ENCODE results near the gene UBR1.
"Not testable (repeated sequence)": the region's sequence is repeated elsewhere in the genome, so short reads cannot be mapped to it uniquely, and the experiment has no call there.

UBR1 gene

DNA sequence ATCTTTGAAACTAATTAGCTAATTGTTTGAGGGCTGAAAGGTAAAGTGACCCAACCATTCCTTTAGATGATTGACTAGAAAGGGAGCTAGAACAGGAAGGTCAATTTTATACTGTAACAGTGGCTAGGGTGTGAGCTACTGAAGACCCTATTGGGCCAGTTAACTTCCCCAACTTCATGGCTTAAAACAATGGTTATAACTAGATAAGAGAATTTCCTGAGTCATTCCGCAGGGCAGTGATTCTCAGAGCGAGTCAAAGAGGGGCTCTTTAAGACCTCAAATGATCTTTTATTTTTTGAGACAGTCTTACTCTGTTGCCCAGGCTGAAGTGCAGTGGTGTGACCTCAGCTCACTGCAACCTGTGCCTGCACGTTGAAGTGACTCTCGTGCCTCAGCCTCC is 151.5 kb downstream of the UBR1 start:
- no peak overlapping the region for H3K9ac ChIP-seq (ENCODE audit: low read length)
- H3K9me2 ChIP-seq (replicated peaks; ENCODE audit: insufficient read depth, low read length) = no peaks in the 10 kb centered on the region
- no peaks in the 10 kb centered on the region for H3K27me3 ChIP-seq (ENCODE audit: low read length)
- H3K27ac ChIP-seq (ENCODE audit: low read depth, low read length) = no peak overlapping the region
- H2AFZ ChIP-seq (ENCODE audit: low read depth, low read length, severe bottlenecking) = no peak overlapping the region
- no peaks in the 10 kb centered on the region for H3K79me2 ChIP-seq (ENCODE audit: insufficient read depth, low read length)
- peaks cover 19% of the 10 kb centered on the region; the same call in 1 of the 2 replicates for H3K36me3 ChIP-seq (ENCODE audit: low read length)
- TF ChIP-seq EZH2phosphoT487 (conservative IDR thresholded peaks at IDR 0.05; ENCODE audit: low read length) (no peak), CTCF (IDR thresholded peaks at IDR 0.05; ENCODE audit: insufficient read depth, low read length, poor library complexity, severe bottlenecking) (no peak)
- H3K9me3 ChIP-seq (ENCODE audit: insufficient read depth, low read length) = no peaks in the 10 kb centered on the region
- H4K20me1 ChIP-seq (ENCODE audit: low read depth, low read length) = no peaks in the 10 kb centered on the region
- H3K4me2 ChIP-seq (ENCODE audit: low read depth, low read length, poor library complexity, severe bottlenecking) = no peak overlapping the region
- no peak overlapping the region for H3K4me3 ChIP-seq (ENCODE audit: insufficient read depth, low read length, poor library complexity, severe bottlenecking)
- no peaks in the 10 kb centered on the region for H3F3A ChIP-seq (ENCODE audit: insufficient read depth)

DNA sequence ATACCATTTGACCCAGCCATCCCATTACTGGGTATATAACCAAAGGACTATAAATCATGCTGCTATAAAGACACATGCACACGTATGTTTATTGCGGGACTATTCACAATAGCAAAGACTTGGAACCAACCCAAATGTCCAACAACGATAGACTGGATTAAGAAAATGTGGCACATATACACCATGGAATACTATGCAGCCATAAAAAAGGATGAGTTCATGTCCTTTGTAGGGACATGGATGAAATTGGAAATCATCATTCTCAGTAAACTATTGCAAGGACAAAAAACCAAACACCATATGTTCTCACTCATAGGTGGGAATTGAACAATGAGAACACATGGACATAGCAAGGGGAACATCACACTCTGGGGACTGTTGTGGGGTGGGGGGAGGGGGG is 156.9 kb downstream of the UBR1 start:
- not testable (repeated sequence) for H2AFZ ChIP-seq (ENCODE audit: low read depth, low read length, severe bottlenecking); H3K9me3 ChIP-seq (ENCODE audit: insufficient read depth, low read length); H3K4me2 ChIP-seq (ENCODE audit: low read depth, low read length, poor library complexity, severe bottlenecking); H3K79me2 ChIP-seq (ENCODE audit: insufficient read depth, low read length); H4K20me1 ChIP-seq (ENCODE audit: low read depth, low read length); H3K27ac ChIP-seq (ENCODE audit: low read depth, low read length); H3F3A ChIP-seq (ENCODE audit: insufficient read depth); H3K9me2 ChIP-seq (replicated peaks; ENCODE audit: insufficient read depth, low read length); H3K4me3 ChIP-seq (ENCODE audit: insufficient read depth, low read length, poor library complexity, severe bottlenecking); H3K9ac ChIP-seq (ENCODE audit: low read length); H3K27me3 ChIP-seq (ENCODE audit: low read length)
- peaks cover 17% of the 10 kb centered on the region; the same call in 1 of the 2 replicates for H3K36me3 ChIP-seq (ENCODE audit: low read length)

GRCh38 chr15:42940527-42940926 is 165.3 kb downstream of the UBR1 start:
- Histone ChIP-seq H3K9me3 (ENCODE audit: insufficient read depth, low read length) (no peaks in the 10 kb centered on the region), H3K36me3 (ENCODE audit: low read length) (peaks cover 5% of the 10 kb centered on the region; the same call in 1 of the 2 replicates), H3K9ac (ENCODE audit: low read length) (no peak overlapping the region), H3K4me3 (ENCODE audit: insufficient read depth, low read length, poor library complexity, severe bottlenecking) (no peak overlapping the region), H3K27me3 (ENCODE audit: low read length) (no peaks in the 10 kb centered on the region), H3K9me2 (replicated peaks; ENCODE audit: insufficient read depth, low read length) (no peaks in the 10 kb centered on the region), H4K20me1 (ENCODE audit: low read depth, low read length) (no peaks in the 10 kb centered on the region), H3K79me2 (ENCODE audit: insufficient read depth, low read length) (no peaks in the 10 kb centered on the region), H3K4me2 (ENCODE audit: low read depth, low read length, poor library complexity, severe bottlenecking) (no peak overlapping the region), H2AFZ (ENCODE audit: low read depth, low read length, severe bottlenecking) (no peak overlapping the region), H3F3A (ENCODE audit: insufficient read depth) (no peaks in the 10 kb centered on the region), H3K27ac (ENCODE audit: low read depth, low read length) (no peak overlapping the region)
- TF ChIP-seq EZH2phosphoT487 (conservative IDR thresholded peaks at IDR 0.05; ENCODE audit: low read length) = no peak
- TF ChIP-seq CTCF (IDR thresholded peaks at IDR 0.05; ENCODE audit: insufficient read depth, low read length, poor library complexity, severe bottlenecking) = no peak

DNA sequence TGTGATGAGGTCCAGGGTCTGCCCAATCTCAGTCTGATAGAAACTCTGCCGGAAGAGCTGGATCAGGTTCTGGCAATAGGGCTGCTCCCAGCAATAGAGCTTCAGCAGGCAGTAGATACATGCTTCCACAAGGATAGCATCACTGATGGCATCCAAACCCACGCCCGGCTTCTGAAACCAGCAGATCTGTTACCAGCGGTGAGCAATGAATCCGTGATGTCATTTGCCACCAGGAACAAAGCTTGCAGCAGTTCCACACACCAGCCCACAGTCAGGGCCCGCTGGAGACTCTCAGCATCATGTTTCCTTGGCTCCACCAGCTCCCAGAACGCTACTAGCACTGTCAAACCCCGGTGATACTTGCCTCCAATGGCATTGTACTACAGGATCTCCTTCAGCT is 166.0 kb downstream of the UBR1 start:
- Histone ChIP-seq H3K9me2 (replicated peaks; ENCODE audit: insufficient read depth, low read length) (no peaks in the 10 kb centered on the region), H3K36me3 (ENCODE audit: low read length) (peaks cover 4% of the 10 kb centered on the region; the same call in 1 of the 2 replicates), H3K9me3 (ENCODE audit: insufficient read depth, low read length) (no peaks in the 10 kb centered on the region), H3K4me3 (ENCODE audit: insufficient read depth, low read length, poor library complexity, severe bottlenecking) (no peak overlapping the region), H4K20me1 (ENCODE audit: low read depth, low read length) (no peaks in the 10 kb centered on the region), H3K9ac (ENCODE audit: low read length) (no peak overlapping the region), H3K27ac (ENCODE audit: low read depth, low read length) (no peak overlapping the region), H3K79me2 (ENCODE audit: insufficient read depth, low read length) (no peaks in the 10 kb centered on the region), H3F3A (ENCODE audit: insufficient read depth) (no peaks in the 10 kb centered on the region), H2AFZ (ENCODE audit: low read depth, low read length, severe bottlenecking) (no peak overlapping the region), H3K4me2 (ENCODE audit: low read depth, low read length, poor library complexity, severe bottlenecking) (no peak overlapping the region), H3K27me3 (ENCODE audit: low read length) (no peaks in the 10 kb centered on the region)
- no peak for TF ChIP-seq CTCF (IDR thresholded peaks at IDR 0.05; ENCODE audit: insufficient read depth, low read length, poor library complexity, severe bottlenecking)
- no peak for TF ChIP-seq EZH2phosphoT487 (conservative IDR thresholded peaks at IDR 0.05; ENCODE audit: low read length)

Measured in SU-DHL-6 (cell line).